Thyroid gland (tissue), 4 donors: ENCODE measurements around the gene SYCP3.

Experiments
- CTCF ChIP-seq, 6 experiments: fragments of 200-600 bp in 3 of 6; fragments of 450-650 bp in 3 of 6; sonication (generic) in 3 of 6; IDR thresholded peaks; one replicate each; pipeline ENCODE4 v1.5.1; 2016 to 2019; ENCODE audit warnings: antibody characterized with exemption in 6 of 6, mild to moderate bottlenecking in 2 of 6, inconsistent platforms in 1 of 6, moderate library complexity in 1 of 6
- POLR2A ChIP-seq, 2 donors: fragments of 450-650 bp; IDR thresholded peaks; one replicate each; pipeline ENCODE4 v1.6.1; 2017; ENCODE audit warnings: antibody characterized with exemption in 2 of 2, mild to moderate bottlenecking in 2 of 2, moderate library complexity in 1 of 2

- TF ChIP-seq CTCF (IDR thresholded peaks at IDR 0.05) = no peak
- TF ChIP-seq POLR2A (IDR thresholded peaks at IDR 0.05) = no peak
Measured at GRCh38 chr12:101761350-101761749, 22.1 kb upstream of the SYCP3 start.
